GM21367 (cell line): Measurements from ENCODE around the gene RALY.
"Not testable (repeated sequence)": the region's sequence is repeated elsewhere in the genome, so short reads cannot be mapped to it uniquely, and the experiment has no call there.

Experiments
- ATAC-seq: cut with Tn5 transposase; IDR thresholded peaks from one replicate; pipeline ENCODE4 v1.9.1; 2021; ENCODE audit not compliant: unreplicated experiment

RALY gene

GRCh38 chr20:34131491-34131890 lies 137.8 kb downstream of the RALY start:
- ATAC-seq, result no peak

DNA sequence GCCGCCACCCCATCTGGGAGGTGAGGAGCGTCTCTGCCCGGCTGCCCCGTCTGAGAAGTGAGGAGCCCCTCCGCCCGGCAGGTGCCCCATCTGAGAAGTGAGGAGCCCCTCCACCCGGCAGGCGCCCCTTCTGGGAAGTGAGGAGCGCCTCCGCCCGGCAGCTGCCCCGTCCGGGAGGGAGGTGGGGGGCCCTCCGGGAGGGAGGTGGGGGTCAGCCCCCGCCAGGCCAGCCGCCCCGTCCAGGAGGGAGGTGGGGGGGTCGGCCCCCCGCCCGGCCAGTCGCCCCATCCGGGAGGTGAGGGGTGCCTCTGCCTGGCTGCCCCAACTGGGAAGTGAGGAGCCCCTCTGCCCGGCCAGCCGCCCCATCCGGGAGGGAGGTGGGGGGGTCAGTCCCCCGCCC lies 138.8 kb downstream of the RALY start:
- ATAC-seq, result not testable (repeated sequence)

DNA sequence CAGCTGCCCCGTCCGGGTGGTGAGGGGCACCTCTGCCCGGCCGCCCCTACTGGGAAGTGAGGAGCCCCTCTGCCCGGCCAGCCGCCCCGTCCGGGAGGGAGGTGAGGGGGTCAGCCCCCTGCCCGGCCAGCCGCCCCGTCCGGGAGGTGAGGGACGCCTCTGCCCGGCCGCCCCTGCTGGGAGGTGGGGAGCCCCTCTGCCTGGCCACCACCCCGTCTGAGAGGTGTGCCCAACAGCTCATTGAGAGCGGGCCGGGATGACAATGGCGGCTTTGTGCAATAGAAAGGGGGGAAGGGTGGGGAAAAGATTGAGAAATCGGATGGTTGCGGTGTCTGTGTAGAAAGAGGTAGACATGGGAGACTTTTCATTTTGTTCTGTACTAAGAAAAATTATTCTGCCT lies 139.2 kb downstream of the RALY start:
- ATAC-seq, result not testable (repeated sequence)

GRCh38 chr20:34133365-34133860 lies 139.7 kb downstream of the RALY start:
- not testable (repeated sequence) for ATAC-seq
